ENCODE measurements around the gene DUSP9.

GRCh38 chrX:153638436-153639176 is 8.4 kb upstream of the DUSP9 start:
- TF ChIP-seq CTCF (IDR thresholded peaks at IDR 0.05) (no peak), POLR2A (IDR thresholded peaks at IDR 0.05) (no peak)

Measured in thyroid gland (tissue), 4 donors.